HCT116 (cell line): Measurements from ENCODE around the gene ZNF548. TPM values are rescaled to one million over a fixed set of nuclear protein-coding genes. Genes with fewer than 3 reads are reported as not detected.

Experiments used
- ATAC-seq: fragments of 200-7000 bp; cut with Tn5 transposase; 2 replicates; pipeline ENCODE4 v1.9.1; 2020; ENCODE audit warnings: mild to moderate bottlenecking, moderate library complexity
- BruUV-seq: library from RNA; stranded (reverse); fragments of 400-500 nt; replicated peaks from 2 replicates; lab custom pipeline; 2021; lab: Mats Ljungman, UMichigan
- CTCF ChIA-PET: fragments of 300-600 bp; sonication (Branson Sonifier 250); formaldehyde crosslinking; loops from one replicate; lab custom pipeline; 2021; ENCODE audit warnings: antibody characterized with exemption; lab: Charles Lee
- POLR2A ChIA-PET: fragments of 300-600, 350-600 bp; sonication (Branson Sonifier 250); formaldehyde crosslinking; loops from one replicate; lab custom pipeline; 2021; ENCODE audit warnings: antibody characterized with exemption; lab: Charles Lee
- RAD21 ChIA-PET, 2 experiments: fragments of 300-600 bp; sonication (Branson Sonifier 250); formaldehyde crosslinking; loops; one replicate each; lab custom pipeline; 2023; ENCODE audit warnings: low total read pairs in 2 of 2; ENCODE audit not compliant: uncharacterized antibody in 2 of 2, unreplicated experiment in 2 of 2, low non-redundant PET in 1 of 2; lab: Charles Lee
- DNase-seq: peaks from one replicate; pipeline ENCODE4 v3.0.0-alpha.2; 2010; ENCODE audit warnings: low read depth, low spot score
- H2AFZ ChIP-seq: fragments of 200-600 bp; shearing (Covaris generic), sonication (generic); 2 replicates; pipeline ENCODE4 v1.6.1; 2017; ENCODE audit warnings: low read depth, mixed run types, mixed read lengths, antibody characterized with exemption, low read length; ENCODE audit not compliant: poor library complexity, severe bottlenecking
- H3K27ac ChIP-seq: 2 replicates; pipeline ENCODE4 v1.5.1; 2012; ENCODE audit warnings: low read depth, low read length
- H3K27me3 ChIP-seq: fragments of 200-600 bp; sonication (generic); 2 replicates; pipeline ENCODE4 v1.6.1; 2016; ENCODE audit warnings: mixed run types, low read length, mixed read lengths; ENCODE audit not compliant: insufficient read depth
- H3K36me3 ChIP-seq, 2 experiments: fragments of 200-500 bp in 1 of 2; fragments of 200-600 bp in 1 of 2; sonication (Bioruptor generic) in 1 of 2; sonication (generic) in 1 of 2; 2 replicates each; pipeline versions ENCODE4 v1.5.1 to v1.6.1; 2014 to 2016; ENCODE audit warnings: low read length in 2 of 2, inconsistent platforms in 1 of 2, mixed read lengths in 1 of 2, mixed run types in 1 of 2; ENCODE audit not compliant: insufficient read depth in 2 of 2, control insufficient read depth in 1 of 2
- H3K4me1 ChIP-seq, 2 experiments: fragments of 200-600 bp in 1 of 2; sonication (generic) in 1 of 2; 2 replicates each; pipeline versions ENCODE4 v1.5.1 to v1.6.1; 2012 to 2017; ENCODE audit warnings: low read length in 2 of 2, inconsistent platforms in 1 of 2, mild to moderate bottlenecking in 1 of 2, mixed read lengths in 1 of 2, mixed run types in 1 of 2, moderate library complexity in 1 of 2; ENCODE audit not compliant: insufficient read depth in 2 of 2, control insufficient read depth in 1 of 2
- H3K4me2 ChIP-seq: fragments of 200-600 bp; sonication (generic); 2 replicates; pipeline ENCODE4 v1.6.1; 2017; ENCODE audit warnings: mixed run types, low read length, mixed read lengths
- H3K4me3 ChIP-seq, 2 experiments: fragments of 200-600 bp in 1 of 2; sonication (generic) in 1 of 2; replicated peaks in 1 of 2; 2 replicates each; pipeline ENCODE4 v1.5.1; 2011 to 2016; ENCODE audit warnings: low read length in 2 of 2, control low read depth in 1 of 2, low read depth in 1 of 2, mild to moderate bottlenecking in 1 of 2, mixed read lengths in 1 of 2, mixed run types in 1 of 2
- H3K79me2 ChIP-seq: fragments of 200-600 bp; sonication (generic); 2 replicates; pipeline ENCODE4 v1.6.1; 2017; ENCODE audit warnings: mild to moderate bottlenecking, mixed run types, low read length, moderate library complexity, mixed read lengths; ENCODE audit not compliant: insufficient read depth
- H3K9ac ChIP-seq: fragments of 200-600 bp; sonication (generic); 2 replicates; pipeline ENCODE4 v1.6.1; 2016; ENCODE audit warnings: low read length, mixed read lengths
- H3K9me2 ChIP-seq: fragments of 200-600 bp; sonication (generic), shearing (Covaris generic); 2 replicates; pipeline ENCODE4 v1.6.1; 2017; ENCODE audit warnings: mixed run types, mild to moderate bottlenecking, moderate library complexity; ENCODE audit not compliant: insufficient read depth
- H3K9me3 ChIP-seq, 2 experiments: fragments of 200-500 bp in 1 of 2; fragments of 200-600 bp in 1 of 2; sonication (Bioruptor generic) in 1 of 2; sonication (generic) in 1 of 2; 2 replicates each; pipeline ENCODE4 v1.6.1; 2014 to 2017; ENCODE audit warnings: low read length in 2 of 2, mixed read lengths in 2 of 2, inconsistent platforms in 1 of 2, low read depth in 1 of 2, mild to moderate bottlenecking in 1 of 2, mixed run types in 1 of 2, moderate library complexity in 1 of 2; ENCODE audit not compliant: control insufficient read depth in 1 of 2, insufficient read depth in 1 of 2
- H4K20me1 ChIP-seq: fragments of 200-600 bp; sonication (generic), shearing (Covaris generic); 2 replicates; pipeline ENCODE4 v1.6.1; 2017; ENCODE audit warnings: mixed run types, mild to moderate bottlenecking, moderate library complexity; ENCODE audit not compliant: insufficient read depth
- EGR1 ChIP-seq: IDR thresholded peaks from 2 replicates; pipeline ENCODE4 v1.6.1; 2012; ENCODE audit warnings: low read depth
- intact Hi-C: fragments of 100-400 bp; cut with micrococcal nuclease; formaldehyde crosslinking; loops from 2 replicates; pipeline ENCODE4 v1.10.0; 2022
- total RNA-seq: library from RNA; stranded (reverse); gene quantifications from one replicate; pipeline ENCODE4 v1.2.1, GENCODE V29; 2021; ENCODE audit not compliant: unreplicated experiment

ZNF548 gene
- total RNA-seq, 1 experiment from 2014 or later = 8.7 TPM

- Histone ChIP-seq H3K9me3 (peaks cover 0 to 6% of the 10 kb centered on the region in 2 experiments; a peak in 2 of 4 replicates), H2AFZ (no peak overlapping the region), H4K20me1 (no peaks in the 10 kb centered on the region), H3K4me2 (no peak overlapping the region), H3K4me3 (no peak overlapping the region), H3K27me3 (no peaks in the 10 kb centered on the region), H3K79me2 (no peaks in the 10 kb centered on the region), H3K36me3 (no peaks in the 10 kb centered on the region), H3K4me1 (no peaks in the 10 kb centered on the region), H3K9me2 (no peaks in the 10 kb centered on the region), H3K27ac (no peak overlapping the region), H3K9ac (no peak overlapping the region)
- TF ChIP-seq EGR1 = no peak
- ChIA-PET RAD21 (no interaction called here), CTCF (no interaction called here), POLR2A (no interaction called here)
- no peak for ATAC-seq
- BruUV-seq = no TSS peak
- no peak for DNase-seq
- intact Hi-C loops = no loop called here
These were observed 62.7 kb downstream of the ZNF548 start for GRCh38 chr19:57452307-57452706.

Other genes with a start within 250 kb of the ZNF548 start
- gene ZIM3, start 244.7 kb upstream of the ZNF548 start, total RNA-seq = not detected
- not detected for gene DUXA, start 222.4 kb upstream of the ZNF548 start, total RNA-seq
- gene ZNF264, start 198.4 kb upstream of the ZNF548 start, total RNA-seq = 30.3 TPM
- gene AURKC, start 158.8 kb upstream of the ZNF548 start, total RNA-seq = 1.5 TPM
- 9.2 TPM for gene ZNF805, start 149.2 kb upstream of the ZNF548 start, total RNA-seq
- 43.1 TPM for gene ZNF460, start 109.4 kb upstream of the ZNF548 start, total RNA-seq
- gene ZNF543, start 69.4 kb upstream of the ZNF548 start, total RNA-seq = 7.6 TPM
- 6.3 TPM for gene ZNF304, start 38.6 kb upstream of the ZNF548 start, total RNA-seq
- gene TRAPPC2B, start 26.3 kb upstream of the ZNF548 start, total RNA-seq = 3.9 TPM
- gene ZNF547, start 26.3 kb upstream of the ZNF548 start, total RNA-seq = 1.4 TPM
- 5.1 TPM for gene ZNF17, start 21.3 kb downstream of the ZNF548 start, total RNA-seq
- gene ZNF749, start 45.5 kb downstream of the ZNF548 start, total RNA-seq = 18.0 TPM
- not detected for gene VN1R1, start 67.3 kb downstream of the ZNF548 start, total RNA-seq
- 0.37 TPM for gene ZNF772, start 87.7 kb downstream of the ZNF548 start, total RNA-seq
- 1.9 TPM for gene ZNF419, start 97.9 kb downstream of the ZNF548 start, total RNA-seq
- 0.42 TPM for gene ZNF773, start 110.1 kb downstream of the ZNF548 start, total RNA-seq
- not detected for gene ZNF549, start 137.5 kb downstream of the ZNF548 start, total RNA-seq
- gene ZNF550, start 170.0 kb downstream of the ZNF548 start, total RNA-seq = 3.1 TPM
- 4.0 TPM for gene ZNF416, start 189.1 kb downstream of the ZNF548 start, total RNA-seq
- gene ZIK1, start 194.3 kb downstream of the ZNF548 start, total RNA-seq = not detected
- 3.8 TPM for gene ZNF530, start 210.0 kb downstream of the ZNF548 start, total RNA-seq
- 8.4 TPM for gene ZNF134, start 224.4 kb downstream of the ZNF548 start, total RNA-seq
- 6.7 TPM for gene ZNF211, start 243.3 kb downstream of the ZNF548 start, total RNA-seq